Adrenal gland (tissue), 12 donors: ENCODE measurements around the gene CD34. TPM values are rescaled to one million over a fixed set of nuclear protein-coding genes. Genes with fewer than 3 reads are reported as not detected.
A peak's percentile ranks its signal among the peaks of the same experiment; 100 is the strongest.

Experiments used
- DNase-seq, 7 donors: peaks; one replicate each; pipeline ENCODE4 v3.0.0-alpha.2; 2019 to 2020
- H3K27ac ChIP-seq, 5 donors: fragments of 200-600 bp; sonication (generic) in 4 of 5; 1 replicate in 3 of 5; 2 replicates in 2 of 5; pipeline versions ENCODE4 v1.5.1 to v1.8.0; 2016 to 2020; ENCODE audit warnings: mild to moderate bottlenecking in 1 of 5
- H3K27me3 ChIP-seq: fragments of 200-600 bp; 2 replicates; pipeline ENCODE4 v1.8.0; 2021
- H3K36me3 ChIP-seq, 2 donors: fragments of 200-600 bp; replicated peaks in 1 of 2; 1 replicate in 1 of 2; 2 replicates in 1 of 2; pipeline versions ENCODE4 v1.5.1 to v1.8.0; 2018 to 2022
- H3K4me1 ChIP-seq, 2 donors: fragments of 200-600 bp; replicated peaks in 1 of 2; 1 replicate in 1 of 2; 2 replicates in 1 of 2; pipeline versions ENCODE4 v1.5.1 to v1.8.0; 2018 to 2021
- H3K4me3 ChIP-seq, 4 donors: fragments of 200-600 bp; sonication (generic) in 3 of 4; one replicate each; pipeline ENCODE4 v1.5.1; 2016 to 2018
- H3K9me3 ChIP-seq, 3 donors: fragments of 200-600 bp; sonication (generic) in 1 of 3; replicated peaks in 1 of 3; 1 replicate in 2 of 3; 2 replicates in 1 of 3; pipeline versions ENCODE4 v1.5.1 to v1.8.0; 2016 to 2021
- CTCF ChIP-seq, 6 experiments: fragments of 450-650 bp in 4 of 6; fragments of 200-600 bp in 2 of 6; sonication (generic) in 1 of 6; IDR thresholded peaks; 1 replicate in 5 of 6; 2 replicates in 1 of 6; pipeline versions ENCODE4 v1.5.1 to v1.8.0; 2016 to 2021; ENCODE audit warnings: antibody characterized with exemption in 6 of 6, mild to moderate bottlenecking in 2 of 6, moderate library complexity in 1 of 6
- POLR2A ChIP-seq, 2 donors: fragments of 450-650 bp; IDR thresholded peaks; one replicate each; pipeline ENCODE4 v1.6.1; 2017; ENCODE audit warnings: antibody characterized with exemption in 2 of 2, mild to moderate bottlenecking in 2 of 2, moderate library complexity in 1 of 2
- WGBS, 4 donors: extraction: QIAGEN DNeasy Blood & Tissue Kit in 2 of 4; methylation state at CpG; one replicate each; pipeline versions ENCODE4 v1.1.5 to v1.1.7; 2013 to 2017; 5-methylcytosine and 5-hydroxymethylcytosine counted together
- intact Hi-C, 2 donors: fragments of 100-400 bp; cut with DNase I; formaldehyde crosslinking; loops; one replicate each; pipeline versions ENCODE4 v1.14.1 to v1.15.0; 2022 to 2023
- polyA plus RNA-seq, 3 donors: library from polyadenylated mRNA; stranded (reverse); fragments of 200-250 nt in 2 of 3; fragments of 350-450 nt in 1 of 3; fragmentation: Illumina TruSeq in 1 of 3; extraction: RNeasy Lipid Tissue Mini Kit (QIAGEN cat#74804) in 1 of 3; gene quantifications; one replicate each; pipeline ENCODE4 v1.2.3, GENCODE V29; 2013 to 2014
- total RNA-seq, 9 donors: library from RNA; depleted of rRNA in 4 of 9; stranded (reverse); fragments of >200 nt in 4 of 9; fragments of 120-200 nt in 1 of 9; fragmentation: NEBNext Ultra II Directional in 1 of 9; extraction: Animal tissue kit (Norgen Biotek cat#: 25700) in 1 of 9; gene quantifications; one replicate each; pipeline versions ENCODE4 v1.1.0 to v1.2.4, GENCODE V29; 2013 to 2023
- donor health status: healthy with polysubstance abuse.
- donor health status: Bipolar disorder and iron deficiency.
- donor health status: DM: yes; HTN: yes; CAD: no.
- donor health status: DM: no; HTN: no; CAD: no.
- donor health status: DM: no; HTN: no; CAD: no.
- donor health status: DM: yes; HTN: yes; CAD: no.

The CD34 gene
- total and polyA plus RNA-seq, 12 donors = 9.0 to 48.6 (median 28.1) TPM

- H3K36me3 ChIP-seq = no peaks in the 10 kb centered on the region
- no peaks in the 10 kb centered on the region for H3K27me3 ChIP-seq
- peaks cover 30 to 44% of the 10 kb centered on the region in 2 donors for H3K4me1 ChIP-seq
- peak overlapping the region; percentile 45 to 90 (median 81) for H3K27ac ChIP-seq
- WGBS, 4 donors = 8 to 19% (median 15%) methylated on average over 4 of the region's 4 CpGs
- TF ChIP-seq POLR2A (IDR thresholded peaks at IDR 0.05) = peak in 1 of 2 donors; percentile 51
- TF ChIP-seq CTCF (IDR thresholded peaks at IDR 0.05) = no peak
- intact Hi-C loops = no loop called here
- DNase-seq = peak; percentile 62 to 92 (median 78)
- no peak overlapping the region for H3K4me3 ChIP-seq
- no peaks in the 10 kb centered on the region for H3K9me3 ChIP-seq
Measured at GRCh38 chr1:207890136-207890738, 20.7 kb downstream of the CD34 start.

- 42 to 71% (median 61%) methylated on average over 5 of the region's 5 CpGs for WGBS, 4 donors
- intact Hi-C loops = loop anchor here (5.0 kb wide), 1 partner anchor 74 kb away; no protein-coding TSS in a partner anchor
- peak overlapping the region in 4 of 5 donors; percentile 51 to 87 (median 72) for H3K27ac ChIP-seq
- peak in 3 of 6 experiments; percentile 8 to 33 (median 26) for TF ChIP-seq CTCF (IDR thresholded peaks at IDR 0.05)
- no peak for TF ChIP-seq POLR2A (IDR thresholded peaks at IDR 0.05)
- peak in 4 of 7 donors; percentile 48 to 70 (median 66) for DNase-seq
- H3K27me3 ChIP-seq = no peaks in the 10 kb centered on the region
- no peak overlapping the region for H3K4me3 ChIP-seq
- peaks cover 31 to 50% of the 10 kb centered on the region in 2 donors for H3K4me1 ChIP-seq
- H3K9me3 ChIP-seq = no peaks in the 10 kb centered on the region
- no peaks in the 10 kb centered on the region for H3K36me3 ChIP-seq
Measured at GRCh38 chr1:207888652-207889051, 22.3 kb downstream of the CD34 start.

- H3K27ac ChIP-seq = peak overlapping the region in 2 of 5 donors; percentile 51 to 87
- intact Hi-C loops = loop anchor here (5.0 kb wide), 1 partner anchor 75 kb away; no protein-coding TSS in a partner anchor
Measured at GRCh38 chr1:207887542-207888201, 23.3 kb downstream of the CD34 start.

More at GRCh38 chr1:207887542-207888201, 23.3 kb downstream of the CD34 start:
- Histone ChIP-seq H3K36me3 (no peaks in the 10 kb centered on the region), H3K9me3 (no peaks in the 10 kb centered on the region), H3K4me1 (peaks cover 31 to 50% of the 10 kb centered on the region in 2 donors), H3K4me3 (no peak overlapping the region), H3K27me3 (no peaks in the 10 kb centered on the region)
- DNase-seq = peak in 1 of 7 donors; percentile 49
- 67 to 78% (median 70%) methylated on average over 9 to 19 of the region's 19 CpGs for WGBS, 4 donors
- TF ChIP-seq CTCF (IDR thresholded peaks at IDR 0.05) = no peak
- no peak for TF ChIP-seq POLR2A (IDR thresholded peaks at IDR 0.05)
